AG10803 (cell line): ENCODE measurements around the gene CCT2.

Experiments
- DNase-seq: peaks from one replicate; pipeline ENCODE4 v3.0.0; 2010; ENCODE audit warnings: low read depth
- H3K4me3 ChIP-seq: 2 replicates; pipeline ENCODE4 v1.5.1; 2011; ENCODE audit warnings: mild to moderate bottlenecking, low read length, control low read depth
- CTCF ChIP-seq: conservative IDR thresholded peaks from 2 replicates; pipeline ENCODE4 v1.5.1; 2011; ENCODE audit warnings: mild to moderate bottlenecking, low read length, control low read depth, inconsistent platforms

The CCT2 gene

GRCh38 chr12:69585189-69586062, at the start of gene CCT2:
Gene CCT2, plus strand, starts transcription at chr12:69585459. Its CDS starts 63 bp downstream, at chr12:69585522.
- TF ChIP-seq CTCF: peak; percentile 48
- peak within 1 kb of the TSS; percentile 100 for H3K4me3 ChIP-seq
- DNase-seq: peak; percentile 92

- DNase-seq: peak; percentile 49
- peak; percentile 15; the same call in 1 of the 2 replicates for TF ChIP-seq CTCF
- H3K4me3 ChIP-seq: no peak overlapping the region
These were observed 44.3 kb upstream of the CCT2 start for GRCh38 chr12:69540987-69541386.

- TF ChIP-seq CTCF: no peak
- no peak for DNase-seq
- H3K4me3 ChIP-seq: no peak overlapping the region
These were observed 41.2 kb upstream of the CCT2 start for GRCh38 chr12:69544087-69544486.

- no peak for TF ChIP-seq CTCF
- DNase-seq: no peak
These were observed 40.2 kb upstream of the CCT2 start for GRCh38 chr12:69545081-69545480.

GRCh38 chr12:69546693-69547438, 38.4 kb upstream of the CCT2 start:
- DNase-seq: no peak
- no peak for TF ChIP-seq CTCF
- no peak overlapping the region for H3K4me3 ChIP-seq

More at GRCh38 chr12:69545081-69545480, 40.2 kb upstream of the CCT2 start:
- no peak overlapping the region for H3K4me3 ChIP-seq

GRCh38 chr12:69548687-69549086, 36.6 kb upstream of the CCT2 start:
- no peak for DNase-seq
- H3K4me3 ChIP-seq: no peak overlapping the region
- no peak for TF ChIP-seq CTCF
